GM19452 (cell line): Measurements from ENCODE around the gene PKNOX1.
"Not testable (repeated sequence)": the region's sequence is repeated elsewhere in the genome, so short reads cannot be mapped to it uniquely, and the experiment has no call there.

Experiments used
- ATAC-seq: cut with Tn5 transposase; IDR thresholded peaks from one replicate; pipeline ENCODE4 v1.9.1; 2021; ENCODE audit not compliant: unreplicated experiment

Gene PKNOX1

GRCh38 chr21:42983103-42983502, 8.7 kb downstream of the PKNOX1 start:
- no peak for ATAC-seq

GRCh38 chr21:42983869-42984268, 9.5 kb downstream of the PKNOX1 start:
- ATAC-seq = no peak

- no peak for ATAC-seq
Measured at GRCh38 chr21:42986125-42986783, 11.9 kb downstream of the PKNOX1 start.

- no peak for ATAC-seq
Measured at GRCh38 chr21:42988236-42988965, 14.0 kb downstream of the PKNOX1 start.

- ATAC-seq = not testable (repeated sequence)
Measured at GRCh38 chr21:42989370-42989769, 15.0 kb downstream of the PKNOX1 start.

- ATAC-seq = no peak
Measured at GRCh38 chr21:42989816-42990650, 15.7 kb downstream of the PKNOX1 start.

- no peak for ATAC-seq
Measured at GRCh38 chr21:42991992-42992740, 17.8 kb downstream of the PKNOX1 start.

- ATAC-seq = no peak
Measured at GRCh38 chr21:42993051-42993712, 18.8 kb downstream of the PKNOX1 start.

- no peak for ATAC-seq
Measured at GRCh38 chr21:42997053-42997452, 22.7 kb downstream of the PKNOX1 start.

GRCh38 chr21:42997983-42998382, 23.6 kb downstream of the PKNOX1 start:
- ATAC-seq = not testable (repeated sequence)

- ATAC-seq = not testable (repeated sequence)
Measured at GRCh38 chr21:42999152-42999551, 24.8 kb downstream of the PKNOX1 start.

GRCh38 chr21:43000041-43000440, 25.7 kb downstream of the PKNOX1 start:
- not testable (repeated sequence) for ATAC-seq

- ATAC-seq = no peak
Measured at GRCh38 chr21:43001316-43001715, 27.0 kb downstream of the PKNOX1 start.

GRCh38 chr21:43004926-43005325, 30.6 kb downstream of the PKNOX1 start:
- ATAC-seq = no peak

- ATAC-seq = no peak
Measured at GRCh38 chr21:43005635-43006034, 31.3 kb downstream of the PKNOX1 start.

GRCh38 chr21:43006051-43006873, 31.9 kb downstream of the PKNOX1 start:
- not testable (repeated sequence) for ATAC-seq

GRCh38 chr21:43006874-43007208, 32.5 kb downstream of the PKNOX1 start:
- ATAC-seq = no peak

GRCh38 chr21:43012596-43012995, 38.2 kb downstream of the PKNOX1 start:
- ATAC-seq = no peak

GRCh38 chr21:43015906-43016540, 41.7 kb downstream of the PKNOX1 start:
- ATAC-seq = no peak
